HepG2 (cell line): Measurements from ENCODE around the gene KRTAP20-3. TPM values are rescaled to one million over a fixed set of nuclear protein-coding genes. Genes with fewer than 3 reads are reported as not detected.

Experiments
- ATAC-seq: fragments of 200-7000 bp; cut with Tn5 transposase; 3 replicates; pipeline ENCODE4 v1.9.1; 2020; ENCODE audit warnings: mild to moderate bottlenecking, moderate library complexity
- BruUV-seq: library from RNA; stranded (reverse); fragments of 400-500 nt; replicated peaks from 2 replicates; lab custom pipeline; 2021; lab: Mats Ljungman, UMichigan
- CTCF ChIA-PET: fragments of 300-600 bp; formaldehyde crosslinking; extraction: SDS; loops from one replicate; lab custom pipeline; 2021; ENCODE audit warnings: low total read pairs, inconsistent platforms, low intra/inter-chr PET ratio; lab: Yijun Ruan, JAX
- POLR2A ChIA-PET: fragments of 350-600 bp; sonication (Branson Sonifier 250); formaldehyde crosslinking; loops from one replicate; lab custom pipeline; 2020; ENCODE audit warnings: antibody characterized with exemption, inconsistent platforms; lab: Yijun Ruan, JAX
- DNase-seq: peaks from one replicate; pipeline ENCODE4 v3.0.0-alpha.2; 2015; ENCODE audit warnings: low spot score
- FAIRE-seq: peaks from 3 replicates; lab custom pipeline; 2011; peaks lifted over from hg19 to GRCh38; lab: Jason Lieb, UNC
- H2AFZ ChIP-seq: one replicate; pipeline ENCODE4 v1.6.1; 2011; ENCODE audit warnings: low read length, inconsistent platforms
- H3K27ac ChIP-seq: fragments of 300-600 bp; 3 replicates; pipeline ENCODE4 v1.8.0; 2011; ENCODE audit warnings: mixed run types, mild to moderate bottlenecking, mixed read lengths, low read length, inconsistent platforms; ENCODE audit not compliant: insufficient read depth; ENCODE audit errors: extremely low read length
- H3K27me3 ChIP-seq, 2 experiments: fragments of 200-600 bp in 1 of 2; 2 replicates in 1 of 2; 3 replicates in 1 of 2; pipeline versions ENCODE4 v1.6.0 to v1.8.0; 2011; ENCODE audit warnings: low read length in 2 of 2, mild to moderate bottlenecking in 2 of 2, moderate library complexity in 2 of 2, inconsistent platforms in 1 of 2; ENCODE audit not compliant: insufficient read depth in 2 of 2, control insufficient read depth in 1 of 2
- H3K36me3 ChIP-seq, 2 experiments: fragments of 200-600 bp in 1 of 2; replicated peaks in 1 of 2; 2 replicates in 1 of 2; 3 replicates in 1 of 2; pipeline versions ENCODE4 v1.5.1 to v1.8.0; 2011; ENCODE audit warnings: low read length in 2 of 2, inconsistent platforms in 1 of 2; ENCODE audit not compliant: insufficient read depth in 2 of 2, control insufficient read depth in 1 of 2
- H3K4me1 ChIP-seq: 2 replicates; pipeline ENCODE4 v1.5.1; 2012; ENCODE audit warnings: low read length, inconsistent platforms; ENCODE audit not compliant: insufficient read depth
- H3K4me2 ChIP-seq: 2 replicates; pipeline ENCODE4 v1.6.0; 2011; ENCODE audit warnings: low read depth, low read length, inconsistent platforms
- H3K4me3 ChIP-seq, 3 experiments: fragments of 200-600 bp in 1 of 3; sonication (generic), shearing (Covaris generic) in 1 of 3; replicated peaks in 1 of 3; 2 replicates each; pipeline ENCODE4 v1.5.1; 2011 to 2016; ENCODE audit warnings: low read length in 3 of 3, inconsistent platforms in 2 of 3, low read depth in 2 of 3, mild to moderate bottlenecking in 2 of 3, control low read depth in 1 of 3, mixed read lengths in 1 of 3; ENCODE audit not compliant: insufficient read depth in 1 of 3
- H3K79me2 ChIP-seq: one replicate; pipeline ENCODE4 v1.6.1; 2011; ENCODE audit warnings: low read length, inconsistent platforms; ENCODE audit not compliant: insufficient read depth
- H3K9ac ChIP-seq: 2 replicates; pipeline ENCODE4 v1.6.0; 2011; ENCODE audit warnings: mild to moderate bottlenecking, low read depth, low read length, inconsistent platforms; ENCODE audit not compliant: insufficient read depth
- H3K9me3 ChIP-seq: 2 replicates; pipeline ENCODE4 v1.5.1; 2012; ENCODE audit warnings: mild to moderate bottlenecking, low read length
- H4K20me1 ChIP-seq: 2 replicates; pipeline ENCODE4 v1.6.0; 2011; ENCODE audit warnings: inconsistent platforms, mild to moderate bottlenecking, low read length, moderate library complexity; ENCODE audit not compliant: insufficient read depth
- E2F1 ChIP-seq: sonication (generic); formaldehyde crosslinking; IDR thresholded peaks from 2 replicates; pipeline ENCODE4 v1.5.0; 2020; ENCODE audit warnings: missing genetic modification reagents
- FOXA3 ChIP-seq: IDR thresholded peaks from 2 replicates; pipeline ENCODE4 v1.6.1; 2016; ENCODE audit warnings: missing genetic modification reagents, missing compliant biosample characterization
- GPN1 ChIP-seq: sonication (generic); formaldehyde crosslinking; IDR thresholded peaks from 2 replicates; pipeline ENCODE4 v1.5.1; 2020; ENCODE audit warnings: missing genetic modification reagents, borderline replicate concordance
- IRX3 ChIP-seq: sonication (generic); formaldehyde crosslinking; IDR thresholded peaks from 2 replicates; pipeline ENCODE4 v1.8.1; 2023; ENCODE audit warnings: mild to moderate bottlenecking, low read depth, missing genetic modification reagents, borderline replicate concordance
- KLF15 ChIP-seq: sonication (generic); formaldehyde crosslinking; IDR thresholded peaks from 2 replicates; pipeline ENCODE4 v1.8.1; 2023; ENCODE audit warnings: borderline replicate concordance, mild to moderate bottlenecking, inconsistent platforms, missing genetic modification reagents, mixed read lengths
- MAFG ChIP-seq: sonication (generic); formaldehyde crosslinking; IDR thresholded peaks from 2 replicates; pipeline ENCODE4 v1.5.1; 2020; ENCODE audit warnings: mild to moderate bottlenecking, missing genetic modification reagents
- MTF2 ChIP-seq: sonication (generic); formaldehyde crosslinking; IDR thresholded peaks from 2 replicates; pipeline ENCODE4 v1.5.0; 2020; ENCODE audit warnings: missing genetic modification reagents, borderline replicate concordance
- PHB2 ChIP-seq: fragments of 450-650 bp; IDR thresholded peaks from 2 replicates; pipeline ENCODE4 v1.6.1; 2018; ENCODE audit not compliant: partially characterized antibody
- POLR2G ChIP-seq: fragments of 200-400 bp; formaldehyde crosslinking; IDR thresholded peaks from 2 replicates; pipeline ENCODE4 v1.6.1; 2018; ENCODE audit warnings: mild to moderate bottlenecking, low read depth, low read length, moderate library complexity
- RFXAP ChIP-seq: sonication (generic); formaldehyde crosslinking; IDR thresholded peaks from 2 replicates; pipeline ENCODE4 v1.4.0; 2020; ENCODE audit warnings: missing genetic modification reagents, borderline replicate concordance
- THAP11 ChIP-seq: IDR thresholded peaks from 2 replicates; pipeline ENCODE4 v1.6.1; 2016; ENCODE audit warnings: missing biosample characterization, missing genetic modification reagents
- ZMAT3 ChIP-seq: sonication (generic); formaldehyde crosslinking; conservative IDR thresholded peaks from 2 replicates; pipeline ENCODE4 v1.7.0; 2021; ENCODE audit warnings: missing genetic modification reagents
- ZNF136 ChIP-seq: sonication (generic); formaldehyde crosslinking; IDR thresholded peaks from 2 replicates; pipeline ENCODE4 v1.8.1; 2022; ENCODE audit warnings: low read depth, mild to moderate bottlenecking, moderate library complexity, missing genetic modification reagents
- ZNF160 ChIP-seq: sonication (generic); formaldehyde crosslinking; IDR thresholded peaks from 2 replicates; pipeline ENCODE4 v1.8.0; 2022; ENCODE audit warnings: mild to moderate bottlenecking, inconsistent platforms, missing genetic modification reagents
- ZNF546 ChIP-seq: sonication (generic); formaldehyde crosslinking; conservative IDR thresholded peaks from 2 replicates; pipeline ENCODE4 v1.8.1; 2023; ENCODE audit warnings: mild to moderate bottlenecking, missing genetic modification reagents
- ZNF569 ChIP-seq: sonication (generic); formaldehyde crosslinking; IDR thresholded peaks from 2 replicates; pipeline ENCODE4 v1.5.0; 2020; ENCODE audit warnings: mild to moderate bottlenecking, missing genetic modification reagents, moderate library complexity, borderline replicate concordance
- ZNF850 ChIP-seq: sonication (generic); formaldehyde crosslinking; conservative IDR thresholded peaks from 2 replicates; pipeline ENCODE4 v1.9.0; 2021; ENCODE audit warnings: mild to moderate bottlenecking, missing genetic modification reagents
- in situ Hi-C: cut with HindIII; loops from 2 replicates; pipeline ENCODE4 v1.10.0; 2017; ENCODE audit warnings: low pct_unique_long_range_greater_than_20kb; ENCODE audit not compliant: extremely low pct_ligation_motif_present
- intact Hi-C: fragments of 100-400 bp; cut with micrococcal nuclease; formaldehyde crosslinking; loops from one replicate; pipeline ENCODE4 v1.10.0; 2022; ENCODE audit not compliant: unreplicated experiment
- polyA plus RNA-seq, 8 experiments: library from polyadenylated mRNA; depleted of rRNA in 3 of 8; stranded (reverse) in 7 of 8; unstranded in 1 of 8; fragments of >200 nt; fragmentation: Illumina TruSeq in 4 of 8; extraction: Trizol in 4 of 8; gene quantifications; 2 replicates each; pipeline versions ENCODE4 v1.2.1 to v1.2.3, GENCODE V29; 2011 to 2016; ENCODE audit warnings: low read depth in 4 of 8, missing spikeins in 1 of 8, mixed read lengths in 1 of 8; ENCODE audit not compliant: insufficient read depth in 1 of 8
- total RNA-seq, 5 experiments: library from RNA; depleted of rRNA; stranded (reverse); fragments of >200 nt; fragmentation: Illumina TruSeq; extraction: Trizol; gene quantifications; 2 replicates each; pipeline ENCODE4 v1.2.3, GENCODE V29; 2016; ENCODE audit warnings: low read depth in 1 of 5
- TF ChIP-seq, protein P1 (sequence below): IDR thresholded peaks from 2 replicates; pipeline ENCODE4 v1.6.1; 2016; ENCODE audit warnings: mild to moderate bottlenecking, missing biosample characterization, missing genetic modification reagents
- TF ChIP-seq, protein P2 (sequence below): sonication (generic); formaldehyde crosslinking; IDR thresholded peaks from 2 replicates; pipeline ENCODE4 v1.4.0; 2020; ENCODE audit warnings: low read depth, mild to moderate bottlenecking, missing genetic modification reagents

The KRTAP20-3 gene
- total and polyA plus RNA-seq, 2 of the 13 experiments (the other 11 are each of a cell fraction or from before 2014, with no cell fraction given): not detected

DNA sequence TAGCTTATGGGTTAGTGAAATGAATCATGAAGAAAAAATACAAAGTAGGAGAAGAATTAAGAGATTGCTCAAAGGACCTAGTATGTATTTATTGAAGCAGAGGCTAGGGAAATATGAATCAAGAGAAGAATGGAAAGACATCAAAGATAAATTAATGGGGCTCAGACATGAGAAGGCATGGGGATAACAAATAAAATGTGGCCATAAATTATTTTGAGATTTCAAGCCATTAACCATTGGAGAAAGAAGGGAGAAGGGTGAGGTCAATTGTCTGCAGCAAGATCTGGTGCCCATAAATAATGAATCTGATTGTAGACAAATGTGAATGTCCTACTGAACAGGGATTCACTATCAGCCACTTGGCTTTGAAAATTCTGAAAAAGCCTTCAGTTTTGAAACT lies 10.2 kb downstream of the KRTAP20-3 start:
- no peak for FAIRE-seq
- intact Hi-C loops: no loop called here
- Histone ChIP-seq H3K27ac (no peak overlapping the region), H3K27me3 (no peaks in the 10 kb centered on the region), H3K9ac (no peak overlapping the region), H3K79me2 (no peaks in the 10 kb centered on the region), H3K4me1 (no peaks in the 10 kb centered on the region), H3K4me3 (no peak overlapping the region), H4K20me1 (no peaks in the 10 kb centered on the region), H2AFZ (no peak overlapping the region), H3K4me2 (no peak overlapping the region), H3K36me3 (no peaks in the 10 kb centered on the region), H3K9me3 (peaks cover 81% of the 10 kb centered on the region)
- ChIA-PET CTCF (no interaction called here), POLR2A (no interaction called here)
- in situ Hi-C loops: no loop called here
- TF ChIP-seq PHB2 (no peak), KLF15 (CRISPR knock-in tag) (no peak), GPN1 (CRISPR knock-in tag) (no peak), MTF2 (CRISPR knock-in tag) (no peak), FOXA3 (no peak), MAFG (CRISPR knock-in tag) (no peak), POLR2G (no peak), ZMAT3 (CRISPR knock-in tag) (no peak), E2F1 (no peak), THAP11 (no peak), ZNF546 (CRISPR knock-in tag) (no peak), ZNF569 (CRISPR knock-in tag) (no peak), ZNF160 (CRISPR knock-in tag) (no peak), RFXAP (no peak), IRX3 (no peak), ZNF136 (CRISPR knock-in tag) (no peak), ZNF850 (CRISPR knock-in tag) (no peak)
- TF ChIP-seq, protein P1, sequence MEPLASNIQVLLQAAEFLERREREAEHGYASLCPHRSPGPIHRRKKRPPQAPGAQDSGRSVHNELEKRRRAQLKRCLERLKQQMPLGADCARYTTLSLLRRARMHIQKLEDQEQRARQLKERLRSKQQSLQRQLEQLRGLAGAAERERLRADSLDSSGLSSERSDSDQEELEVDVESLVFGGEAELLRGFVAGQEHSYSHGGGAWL: no peak
- TF ChIP-seq, protein P2, sequence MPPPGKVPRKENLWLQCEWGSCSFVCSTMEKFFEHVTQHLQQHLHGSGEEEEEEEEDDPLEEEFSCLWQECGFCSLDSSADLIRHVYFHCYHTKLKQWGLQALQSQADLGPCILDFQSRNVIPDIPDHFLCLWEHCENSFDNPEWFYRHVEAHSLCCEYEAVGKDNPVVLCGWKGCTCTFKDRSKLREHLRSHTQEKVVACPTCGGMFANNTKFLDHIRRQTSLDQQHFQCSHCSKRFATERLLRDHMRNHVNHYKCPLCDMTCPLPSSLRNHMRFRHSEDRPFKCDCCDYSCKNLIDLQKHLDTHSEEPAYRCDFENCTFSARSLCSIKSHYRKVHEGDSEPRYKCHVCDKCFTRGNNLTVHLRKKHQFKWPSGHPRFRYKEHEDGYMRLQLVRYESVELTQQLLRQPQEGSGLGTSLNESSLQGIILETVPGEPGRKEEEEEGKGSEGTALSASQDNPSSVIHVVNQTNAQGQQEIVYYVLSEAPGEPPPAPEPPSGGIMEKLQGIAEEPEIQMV (CRISPR knock-in tag): no peak
- ATAC-seq: no peak
- BruUV-seq: no TSS peak
- DNase-seq: no peak
